CD14-positive monocyte (primary cell): ENCODE results near the gene UCP2. TPM values are rescaled to one million over a fixed set of nuclear protein-coding genes. Genes with fewer than 3 reads are reported as not detected.

Source experiments
- DNase-seq, 3 donors: peaks; one replicate each; pipeline ENCODE4 v3.0.0-alpha.2; 2011 to 2022
- H2AFZ ChIP-seq: 2 replicates; pipeline ENCODE4 v1.6.0; 2012; ENCODE audit warnings: mild to moderate bottlenecking, low read depth, low read length, inconsistent platforms; ENCODE audit not compliant: insufficient read depth, poor library complexity, severe bottlenecking
- H3K27ac ChIP-seq, 2 donors: 1 replicate in 1 of 2; 2 replicates in 1 of 2; pipeline ENCODE4 v1.5.1; 2012 to 2013; ENCODE audit warnings: low read length in 2 of 2, control low read depth in 1 of 2, inconsistent platforms in 1 of 2, low read depth in 1 of 2, mild to moderate bottlenecking in 1 of 2
- H3K27me3 ChIP-seq, 2 donors: one replicate each; pipeline versions ENCODE4 v1.6.0 to v1.6.1; 2011 to 2013; ENCODE audit warnings: low read length in 2 of 2; ENCODE audit not compliant: control insufficient read depth in 2 of 2, insufficient read depth in 2 of 2
- H3K36me3 ChIP-seq, 2 donors: replicated peaks in 1 of 2; 1 replicate in 1 of 2; 2 replicates in 1 of 2; pipeline versions ENCODE4 v1.5.1 to v1.6.1; 2012 to 2013; ENCODE audit warnings: low read length in 2 of 2, control low read depth in 1 of 2, inconsistent platforms in 1 of 2, mild to moderate bottlenecking in 1 of 2; ENCODE audit not compliant: insufficient read depth in 2 of 2, control insufficient read depth in 1 of 2
- H3K4me1 ChIP-seq, 2 donors: 1 replicate in 1 of 2; 2 replicates in 1 of 2; pipeline versions ENCODE4 v1.5.1 to v1.6.1; 2012 to 2013; ENCODE audit warnings: low read length in 2 of 2, control low read depth in 1 of 2, inconsistent platforms in 1 of 2, mild to moderate bottlenecking in 1 of 2, moderate library complexity in 1 of 2; ENCODE audit not compliant: insufficient read depth in 2 of 2, control insufficient read depth in 1 of 2
- H3K4me2 ChIP-seq: replicated peaks from 2 replicates; pipeline ENCODE3; 2012; ENCODE audit warnings: low read length, moderate library complexity, mild to moderate bottlenecking; ENCODE audit not compliant: poor library complexity, severe bottlenecking; ENCODE audit errors: extremely low read depth
- H3K4me3 ChIP-seq, 3 experiments: fragments of 200-600 bp in 1 of 3; sonication (generic) in 1 of 3; replicated peaks in 1 of 3; 1 replicate in 2 of 3; 2 replicates in 1 of 3; pipeline ENCODE4 v1.5.1; 2011 to 2013; ENCODE audit warnings: low read length in 3 of 3, mild to moderate bottlenecking in 3 of 3, control low read depth in 2 of 3, low read depth in 2 of 3, inconsistent platforms in 1 of 3, moderate library complexity in 1 of 3
- H3K79me2 ChIP-seq: 2 replicates; pipeline ENCODE4 v1.6.0; 2012; ENCODE audit warnings: mild to moderate bottlenecking, control low read depth, inconsistent platforms, low read length, moderate library complexity; ENCODE audit not compliant: insufficient read depth
- H3K9ac ChIP-seq: 2 replicates; pipeline ENCODE4 v1.6.0; 2017; ENCODE audit warnings: low read length, mild to moderate bottlenecking; ENCODE audit not compliant: insufficient read depth, poor library complexity, severe bottlenecking
- H3K9me3 ChIP-seq, 2 donors: replicated peaks in 1 of 2; 1 replicate in 1 of 2; 2 replicates in 1 of 2; pipeline versions ENCODE4 v1.5.1 to v1.6.1; 2012 to 2013; ENCODE audit warnings: low read length in 2 of 2, control low read depth in 1 of 2; ENCODE audit not compliant: control insufficient read depth in 1 of 2, insufficient read depth in 1 of 2
- H4K20me1 ChIP-seq: 2 replicates; pipeline ENCODE4 v1.6.0; 2012; ENCODE audit warnings: mild to moderate bottlenecking, low read length, control low read depth, moderate library complexity; ENCODE audit not compliant: insufficient read depth
- H3K27ac Mint-ChIP-seq, 7 donors: one replicate each; pipeline ENCODE4 v1.8.0; 2020; ENCODE audit warnings: mild to moderate bottlenecking in 7 of 7, mixed read lengths in 7 of 7, moderate library complexity in 6 of 7, inconsistent platforms in 2 of 7
- H3K27me3 Mint-ChIP-seq, 3 donors: one replicate each; pipeline ENCODE4 v1.8.0; 2021 to 2022; ENCODE audit warnings: low read depth in 3 of 3, mild to moderate bottlenecking in 3 of 3, mixed read lengths in 3 of 3, moderate library complexity in 3 of 3, inconsistent platforms in 1 of 3
- H3K36me3 Mint-ChIP-seq, 2 donors: one replicate each; pipeline ENCODE4 v1.8.0; 2020; ENCODE audit warnings: mixed read lengths in 2 of 2, inconsistent platforms in 1 of 2, mild to moderate bottlenecking in 1 of 2
- H3K4me1 Mint-ChIP-seq: one replicate; pipeline ENCODE4 v1.8.0; 2020; ENCODE audit warnings: mild to moderate bottlenecking, mixed read lengths
- H3K4me3 Mint-ChIP-seq, 2 donors: one replicate each; pipeline ENCODE4 v1.8.0; 2020; ENCODE audit warnings: mild to moderate bottlenecking in 2 of 2, mixed read lengths in 2 of 2, moderate library complexity in 1 of 2
- H3K9me3 Mint-ChIP-seq, 7 donors: one replicate each; pipeline ENCODE4 v1.8.0; 2020 to 2022; ENCODE audit warnings: mixed read lengths in 7 of 7, mild to moderate bottlenecking in 6 of 7, moderate library complexity in 6 of 7, inconsistent platforms in 2 of 7
- CTCF ChIP-seq: fragments of 200-600 bp; IDR thresholded peaks from one replicate; pipeline ENCODE4 v1.8.0; 2022; ENCODE audit warnings: antibody characterized with exemption, mild to moderate bottlenecking
- WGBS: methylation state at CpG from one replicate; pipeline ENCODE4 v1.1.5; 2013; ENCODE audit warnings: missing lambda C conversion rate; ENCODE audit not compliant: insufficient coverage; 5-methylcytosine and 5-hydroxymethylcytosine counted together
- intact Hi-C, 2 donors: fragments of 100-400 bp; cut with micrococcal nuclease; formaldehyde crosslinking; loops; one replicate each; pipeline versions ENCODE4 v1.15.0 to v1.15.1; 2023
- polyA plus RNA-seq, 3 donors: library from polyadenylated mRNA; depleted of rRNA in 1 of 3; unstranded in 2 of 3; stranded (reverse) in 1 of 3; fragments of 300-500 nt in 2 of 3; fragments of >200 nt in 1 of 3; fragmentation: Illumina TruSeq in 2 of 3; gene quantifications; 1 replicate in 2 of 3; 2 replicates in 1 of 3; pipeline ENCODE4 v1.2.3, GENCODE V29; 2012 to 2021

The UCP2 gene
- polyA plus RNA-seq, 3 donors, result 496 to 665 (median 649) TPM

- no peak for TF ChIP-seq CTCF
- Mint-ChIP-seq H3K4me1 (peaks cover 20% of the 10 kb centered on the region), H3K27me3 (peaks cover 2 to 10% (median 6%) of the 10 kb centered on the region in 3 donors), H3K9me3 (no peaks in the 10 kb centered on the region), H3K36me3 (peaks cover 6% of the 10 kb centered on the region in 2 donors), H3K4me3 (no peak overlapping the region), H3K27ac (peak overlapping the region in 2 of 7 donors; percentile 64 to 74)
- Histone ChIP-seq H3K4me1 (peaks cover 9 to 11% of the 10 kb centered on the region in 2 donors), H3K9ac (no peak overlapping the region), H3K27me3 (no peaks in the 10 kb centered on the region), H3K9me3 (no peaks in the 10 kb centered on the region), H4K20me1 (peaks cover 22% of the 10 kb centered on the region), H3K4me2 (no peak overlapping the region), H2AFZ (no peak overlapping the region), H3K27ac (no peak overlapping the region), H3K4me3 (no peak overlapping the region), H3K79me2 (no peaks in the 10 kb centered on the region), H3K36me3 (peaks cover 0 to 4% of the 10 kb centered on the region in 2 donors)
- DNase-seq, result no peak
- intact Hi-C loops, result loop anchor here in 1 of 2 donors (10.0 kb wide), 1 partner anchor 206 kb away; the partner anchor contains the start of genes C2CD3 and PPME1
- WGBS, result 81% methylated on average over 10 of the region's 15 CpGs
Observed at GRCh38 chr11:73968356-73968966, 14.2 kb downstream of the UCP2 start.

GRCh38 chr11:73965764-73966121, 16.9 kb downstream of the UCP2 start:
- H3K4me1 Mint-ChIP-seq, result peaks cover 7% of the 10 kb centered on the region
- Histone ChIP-seq H3K4me2 (no peak overlapping the region), H3K4me3 (no peak overlapping the region), H3K27ac (no peak overlapping the region), H3K9ac (no peak overlapping the region), H3K79me2 (no peaks in the 10 kb centered on the region), H2AFZ (no peak overlapping the region), H3K4me1 (peaks cover 3 to 5% of the 10 kb centered on the region in 2 donors), H3K9me3 (no peaks in the 10 kb centered on the region), H3K27me3 (no peaks in the 10 kb centered on the region), H3K36me3 (no peaks in the 10 kb centered on the region), H4K20me1 (no peaks in the 10 kb centered on the region)
- H3K4me3 Mint-ChIP-seq, result no peak overlapping the region
- H3K27ac Mint-ChIP-seq, result peak overlapping the region in 1 of 7 donors; percentile 15
- peaks cover 6 to 16% (median 6%) of the 10 kb centered on the region in 3 donors for H3K27me3 Mint-ChIP-seq
- WGBS, result no CpG with 5 or more reads among the region's 2 CpGs
- DNase-seq, result no peak
- TF ChIP-seq CTCF, result no peak
- no peaks in the 10 kb centered on the region for H3K36me3 Mint-ChIP-seq
- H3K9me3 Mint-ChIP-seq, result no peaks in the 10 kb centered on the region
- intact Hi-C loops, result loop anchor here in 1 of 2 donors (10.0 kb wide), 1 partner anchor 209 kb away; the partner anchor contains the start of genes C2CD3 and PPME1
